Activated naive CD8-positive, alpha-beta T cell treated with anti-CD3 and anti-CD28 coated beads, Interleukin-2, amount 10 ng/mL, durations not matched to agents 7 days and 5 days (primary cell): Measurements from ENCODE around the gene B4GALT7. TPM values are rescaled to one million over a fixed set of nuclear protein-coding genes. Genes with fewer than 3 reads are reported as not detected.

Experiments
- ATAC-seq: fragments of 150-1000 bp; cut with Tn5 transposase; one replicate; pipeline ENCODE4 v1.10.0; 2021; ENCODE audit warnings: low read depth, moderate library complexity
- POLR2A ChIA-PET: fragments of 350-600 bp; sonication (Branson Sonifier 250); formaldehyde crosslinking; loops from one replicate; lab custom pipeline; 2021; ENCODE audit warnings: antibody characterized with exemption; lab: Charles Lee
- DNase-seq: peaks from one replicate; pipeline ENCODE4 v3.0.0; 2021
- H3K27ac Mint-ChIP-seq: one replicate; pipeline ENCODE4 v1.8.0; 2022; ENCODE audit warnings: mild to moderate bottlenecking, mixed read lengths
- H3K27me3 Mint-ChIP-seq: one replicate; pipeline ENCODE4 v1.8.0; 2022; ENCODE audit warnings: mild to moderate bottlenecking, moderate library complexity, mixed read lengths
- H3K36me3 Mint-ChIP-seq: one replicate; pipeline ENCODE4 v1.8.0; 2021; ENCODE audit warnings: mild to moderate bottlenecking, mixed read lengths
- H3K4me1 Mint-ChIP-seq: one replicate; pipeline ENCODE4 v1.8.0; 2021; ENCODE audit warnings: mixed read lengths
- H3K4me3 Mint-ChIP-seq: one replicate; pipeline ENCODE4 v1.8.0; 2022; ENCODE audit warnings: mild to moderate bottlenecking, moderate library complexity, mixed read lengths
- H3K9me3 Mint-ChIP-seq: one replicate; pipeline ENCODE4 v1.8.0; 2021; ENCODE audit warnings: mixed read lengths
- total RNA-seq, 2 experiments: library from RNA; stranded (reverse); gene quantifications; one replicate each; pipeline ENCODE4 v1.2.3, GENCODE V29; 2021

The B4GALT7 gene
- total RNA-seq, 2 experiments from 2014 or later, result 26.2 to 28.5 TPM

- ATAC-seq, result no peak
- no peak for DNase-seq
- peaks cover 15% of the 10 kb centered on the region for H3K36me3 Mint-ChIP-seq
- no peaks in the 10 kb centered on the region for H3K27me3 Mint-ChIP-seq
- H3K4me1 Mint-ChIP-seq, result peaks cover 30% of the 10 kb centered on the region
- POLR2A ChIA-PET, result no interaction called here
- no peaks in the 10 kb centered on the region for H3K9me3 Mint-ChIP-seq
- peak overlapping the region; percentile 23 for H3K27ac Mint-ChIP-seq
- peak overlapping the region; percentile 74 for H3K4me3 Mint-ChIP-seq
These were observed 1.5 kb upstream of the B4GALT7 start for GRCh38 chr5:177598477-177598876.

DNA sequence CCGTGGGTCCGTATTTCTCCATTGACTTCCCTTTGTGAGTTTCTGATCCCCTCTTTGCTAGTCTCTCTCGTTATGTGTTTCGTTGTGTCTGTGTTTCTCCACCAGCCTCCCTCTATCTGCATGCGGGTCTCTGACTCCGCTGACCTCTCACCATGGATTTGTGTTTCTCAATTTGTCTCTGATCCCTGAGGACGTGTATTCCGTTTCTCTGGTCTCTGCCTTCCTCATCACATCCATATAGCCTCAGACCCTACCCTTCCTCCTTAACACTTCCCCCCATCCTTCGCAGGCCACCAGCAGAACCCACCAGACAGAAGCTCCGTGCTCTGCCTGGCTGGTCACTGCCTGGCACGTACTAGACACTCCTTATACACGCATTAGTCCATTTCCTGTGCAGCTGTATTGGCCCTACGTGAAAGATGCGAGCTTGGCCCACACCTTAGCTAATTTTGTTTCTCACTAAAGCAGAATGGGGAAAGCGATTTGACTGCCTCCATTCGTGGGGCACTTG, 631 bp downstream of the B4GALT7 start:
- POLR2A ChIA-PET, result interaction anchor here (1.6 kb wide), 1 partner anchor 8 kb away, joined by 6 read pairs; the partner anchor contains the start of gene TMED9
- DNase-seq, result no peak
- H3K36me3 Mint-ChIP-seq, result peaks cover 9% of the 10 kb centered on the region
- no peaks in the 10 kb centered on the region for H3K27me3 Mint-ChIP-seq
- no peak for ATAC-seq
- H3K4me3 Mint-ChIP-seq, result peak overlapping the region; percentile 99
- H3K27ac Mint-ChIP-seq, result peak overlapping the region; percentile 95
- H3K4me1 Mint-ChIP-seq, result peaks cover 24% of the 10 kb centered on the region
- H3K9me3 Mint-ChIP-seq, result no peaks in the 10 kb centered on the region

GRCh38 chr5:177601126-177601525, 1.2 kb downstream of the B4GALT7 start:
- peak overlapping the region; percentile 95 for H3K27ac Mint-ChIP-seq
- POLR2A ChIA-PET, result interaction anchor here (1.6 kb wide), 1 partner anchor 9 kb away, joined by 6 read pairs; the partner anchor contains the start of gene TMED9
- H3K4me1 Mint-ChIP-seq, result peaks cover 23% of the 10 kb centered on the region
- H3K36me3 Mint-ChIP-seq, result peaks cover 5% of the 10 kb centered on the region
- H3K4me3 Mint-ChIP-seq, result peak overlapping the region; percentile 99
- no peak for ATAC-seq
- H3K27me3 Mint-ChIP-seq, result no peaks in the 10 kb centered on the region
- no peak for DNase-seq
- no peaks in the 10 kb centered on the region for H3K9me3 Mint-ChIP-seq

GRCh38 chr5:177601577-177602457, 1.9 kb downstream of the B4GALT7 start:
- Mint-ChIP-seq H3K27me3 (no peaks in the 10 kb centered on the region), H3K27ac (no peak overlapping the region), H3K9me3 (no peaks in the 10 kb centered on the region), H3K4me1 (peaks cover 21% of the 10 kb centered on the region), H3K4me3 (no peak overlapping the region), H3K36me3 (peaks cover under 1% of the 10 kb centered on the region)
- DNase-seq (no peak), ATAC-seq (no peak)
- POLR2A ChIA-PET, result interaction anchor here (1.6 kb wide), 1 partner anchor 10 kb away, joined by 6 read pairs; the partner anchor contains the start of gene TMED9

DNA sequence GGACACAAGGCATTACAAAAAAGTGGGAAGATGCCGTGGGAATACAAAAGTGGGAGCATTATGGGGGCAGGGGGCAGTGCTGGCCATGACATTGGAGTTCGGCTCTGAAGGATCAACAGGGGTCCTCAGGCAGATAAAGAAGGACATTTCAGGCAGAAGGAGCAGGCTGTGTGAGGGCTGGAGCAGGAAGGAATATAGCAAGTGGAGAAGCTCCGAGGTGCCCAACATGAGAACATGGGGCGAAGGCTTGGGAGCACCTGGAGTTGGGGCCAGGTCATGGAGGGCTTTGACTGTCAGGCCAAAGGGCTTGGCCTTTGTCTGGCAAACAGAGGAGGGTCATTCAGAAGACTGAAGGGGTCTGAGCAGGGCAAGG, 2.5 kb downstream of the B4GALT7 start:
- H3K9me3 Mint-ChIP-seq, result no peaks in the 10 kb centered on the region
- H3K27me3 Mint-ChIP-seq, result no peaks in the 10 kb centered on the region
- H3K27ac Mint-ChIP-seq, result no peak overlapping the region
- peaks cover 23% of the 10 kb centered on the region for H3K4me1 Mint-ChIP-seq
- H3K36me3 Mint-ChIP-seq, result no peaks in the 10 kb centered on the region
- H3K4me3 Mint-ChIP-seq, result no peak overlapping the region
- no peak for DNase-seq
- POLR2A ChIA-PET, result interaction anchor here (0.8 kb wide), 1 partner anchor 10 kb away, joined by 3 read pairs; no protein-coding TSS in a partner anchor
- ATAC-seq, result no peak

GRCh38 chr5:177603631-177604030, 3.7 kb downstream of the B4GALT7 start:
- H3K27ac Mint-ChIP-seq, result no peak overlapping the region

DNA sequence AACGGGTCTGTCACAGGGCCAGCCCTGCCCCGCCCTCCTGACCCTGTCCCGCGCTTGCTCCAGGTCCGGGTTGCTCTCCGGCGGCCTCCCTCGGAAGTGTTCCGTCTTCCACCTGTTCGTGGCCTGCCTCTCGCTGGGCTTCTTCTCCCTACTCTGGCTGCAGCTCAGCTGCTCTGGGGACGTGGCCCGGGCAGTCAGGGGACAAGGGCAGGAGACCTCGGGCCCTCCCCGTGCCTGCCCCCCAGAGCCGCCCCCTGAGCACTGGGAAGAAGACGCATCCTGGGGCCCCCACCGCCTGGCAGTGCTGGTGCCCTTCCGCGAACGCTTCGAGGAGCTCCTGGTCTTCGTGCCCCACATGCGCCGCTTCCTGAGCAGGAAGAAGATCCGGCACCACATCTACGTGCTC, 4.2 kb downstream of the B4GALT7 start:
- no peaks in the 10 kb centered on the region for H3K36me3 Mint-ChIP-seq
- no peak for ATAC-seq
- no peak overlapping the region for H3K4me3 Mint-ChIP-seq
- DNase-seq, result no peak
- POLR2A ChIA-PET, result no interaction called here
- H3K27me3 Mint-ChIP-seq, result no peaks in the 10 kb centered on the region
- H3K27ac Mint-ChIP-seq, result no peak overlapping the region
- no peaks in the 10 kb centered on the region for H3K9me3 Mint-ChIP-seq
- H3K4me1 Mint-ChIP-seq, result peaks cover 16% of the 10 kb centered on the region

More at GRCh38 chr5:177603631-177604030, 3.7 kb downstream of the B4GALT7 start:
- H3K4me1 Mint-ChIP-seq, result peaks cover 20% of the 10 kb centered on the region
- H3K4me3 Mint-ChIP-seq, result no peak overlapping the region
- H3K36me3 Mint-ChIP-seq, result no peaks in the 10 kb centered on the region
- POLR2A ChIA-PET, result no interaction called here
- ATAC-seq (no peak), DNase-seq (no peak)
- no peaks in the 10 kb centered on the region for H3K9me3 Mint-ChIP-seq
- H3K27me3 Mint-ChIP-seq, result no peaks in the 10 kb centered on the region

GRCh38 chr5:177604656-177605055, 4.7 kb downstream of the B4GALT7 start:
- Mint-ChIP-seq H3K9me3 (no peaks in the 10 kb centered on the region), H3K4me3 (no peak overlapping the region), H3K36me3 (no peaks in the 10 kb centered on the region), H3K27me3 (no peaks in the 10 kb centered on the region), H3K4me1 (peaks cover 14% of the 10 kb centered on the region), H3K27ac (no peak overlapping the region)
- ATAC-seq, result no peak
- POLR2A ChIA-PET, result no interaction called here
- no peak for DNase-seq

- POLR2A ChIA-PET, result no interaction called here
- H3K27ac Mint-ChIP-seq, result no peak overlapping the region
- ATAC-seq, result no peak
- H3K9me3 Mint-ChIP-seq, result no peaks in the 10 kb centered on the region
- no peaks in the 10 kb centered on the region for H3K36me3 Mint-ChIP-seq
- H3K4me1 Mint-ChIP-seq, result peaks cover 14% of the 10 kb centered on the region
- no peak overlapping the region for H3K4me3 Mint-ChIP-seq
- DNase-seq, result no peak
- no peaks in the 10 kb centered on the region for H3K27me3 Mint-ChIP-seq
These were observed 5.1 kb downstream of the B4GALT7 start for GRCh38 chr5:177605078-177605477.

DNA sequence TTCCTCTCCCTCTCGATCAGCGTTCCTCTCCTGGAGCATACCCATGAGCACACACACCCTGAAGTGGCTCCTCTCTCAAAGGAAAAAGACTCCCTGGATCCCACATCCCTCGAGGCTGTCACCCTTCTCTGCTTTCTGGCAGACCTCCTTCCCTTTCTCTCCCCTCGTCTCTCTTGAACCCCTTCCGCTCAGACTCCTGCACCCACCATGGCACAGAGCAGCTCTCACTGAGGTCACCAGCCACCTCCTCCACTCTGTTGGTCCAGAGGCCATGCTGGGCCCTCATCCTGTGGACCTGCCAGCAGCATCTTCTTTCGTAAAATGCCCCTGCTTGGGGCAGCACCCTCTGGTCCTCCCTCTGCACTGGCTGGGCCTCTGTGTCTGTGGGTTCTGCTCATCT, 5.7 kb downstream of the B4GALT7 start:
- ATAC-seq (no peak), DNase-seq (no peak)
- H3K27ac Mint-ChIP-seq, result peak overlapping the region; percentile 55
- POLR2A ChIA-PET, result no interaction called here
- H3K4me1 Mint-ChIP-seq, result peaks cover 11% of the 10 kb centered on the region
- no peaks in the 10 kb centered on the region for H3K27me3 Mint-ChIP-seq
- H3K9me3 Mint-ChIP-seq, result no peaks in the 10 kb centered on the region
- no peaks in the 10 kb centered on the region for H3K36me3 Mint-ChIP-seq
- no peak overlapping the region for H3K4me3 Mint-ChIP-seq

DNA sequence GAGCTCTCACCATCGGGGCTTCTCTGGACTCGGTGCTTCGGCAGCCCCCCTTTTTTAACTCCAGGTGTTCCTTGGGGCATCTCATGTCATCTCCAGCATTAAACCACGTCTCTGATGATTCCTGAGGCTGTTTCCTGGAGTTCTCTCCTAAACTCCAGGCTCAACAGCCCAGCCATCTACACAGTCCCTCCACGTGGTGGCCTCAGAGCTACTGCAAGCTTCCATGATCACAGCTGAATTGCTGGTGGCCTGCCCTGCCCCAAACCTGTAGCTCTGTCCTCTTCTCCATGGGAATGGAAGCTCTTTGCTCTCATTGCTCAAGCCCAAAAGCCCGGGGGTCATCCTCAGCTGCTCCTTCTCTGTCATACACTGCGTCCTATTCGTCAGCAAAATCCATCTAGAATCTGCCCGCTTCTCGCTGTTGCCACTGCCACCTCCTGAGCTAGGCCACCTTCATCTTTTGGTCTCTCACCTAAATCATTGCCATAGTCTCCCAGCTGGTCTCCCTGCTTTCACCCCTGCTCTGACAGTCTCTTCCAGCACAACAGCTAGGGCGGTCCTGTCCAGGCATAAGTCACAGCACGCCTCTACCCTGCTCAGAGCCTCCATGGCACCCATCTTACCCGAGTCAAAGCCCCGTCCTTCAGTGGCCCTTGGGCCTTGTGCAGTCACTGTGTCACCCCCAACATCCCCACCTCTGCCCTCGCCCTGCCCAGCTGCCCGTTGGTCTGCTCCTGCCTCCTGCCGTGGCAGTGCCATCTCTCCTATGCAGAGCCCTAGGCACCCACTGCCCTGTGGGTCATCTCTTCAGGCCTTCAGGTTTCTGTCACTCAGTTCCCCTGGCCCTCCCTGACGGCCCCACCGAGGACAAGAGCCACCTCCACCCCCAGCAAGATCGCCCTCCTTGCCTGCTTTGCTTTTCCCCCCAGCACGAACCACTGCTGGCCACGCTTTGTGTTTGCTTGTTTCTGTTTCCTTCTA, 6.4 kb downstream of the B4GALT7 start:
- DNase-seq (no peak), ATAC-seq (no peak)
- H3K27ac Mint-ChIP-seq, result peak overlapping the region; percentile 18
- H3K4me1 Mint-ChIP-seq, result peaks cover 8% of the 10 kb centered on the region
- H3K9me3 Mint-ChIP-seq, result no peaks in the 10 kb centered on the region
- H3K27me3 Mint-ChIP-seq, result no peaks in the 10 kb centered on the region
- no peak overlapping the region for H3K4me3 Mint-ChIP-seq
- POLR2A ChIA-PET, result no interaction called here
- H3K36me3 Mint-ChIP-seq, result no peaks in the 10 kb centered on the region

DNA sequence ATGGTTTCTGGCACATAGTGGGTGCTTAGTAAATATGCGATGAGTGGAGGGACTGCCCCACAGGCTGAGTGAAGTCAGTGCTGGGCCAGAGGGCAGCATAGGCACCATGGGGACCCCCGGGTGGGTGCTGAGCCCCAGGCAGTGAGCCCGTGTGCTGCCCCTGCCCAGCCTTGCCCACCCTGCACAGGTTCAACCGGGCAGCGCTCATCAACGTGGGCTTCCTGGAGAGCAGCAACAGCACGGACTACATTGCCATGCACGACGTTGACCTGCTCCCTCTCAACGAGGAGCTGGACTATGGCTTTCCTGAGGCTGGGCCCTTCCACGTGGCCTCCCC, 7.2 kb downstream of the B4GALT7 start:
- H3K4me1 Mint-ChIP-seq, result peaks cover 5% of the 10 kb centered on the region
- no peak for DNase-seq
- no peaks in the 10 kb centered on the region for H3K36me3 Mint-ChIP-seq
- ATAC-seq, result no peak
- H3K9me3 Mint-ChIP-seq, result no peaks in the 10 kb centered on the region
- H3K4me3 Mint-ChIP-seq, result no peak overlapping the region
- no peaks in the 10 kb centered on the region for H3K27me3 Mint-ChIP-seq
- POLR2A ChIA-PET, result no interaction called here
- no peak overlapping the region for H3K27ac Mint-ChIP-seq
